IPS DF 6.9 (cell line): Measurements from ENCODE around the gene ITGB6.
"Not testable (repeated sequence)": the region's sequence is repeated elsewhere in the genome, so short reads cannot be mapped to it uniquely, and the experiment has no call there.

Experiments used
- DNase-seq: peaks from one replicate; pipeline ENCODE4 v3.0.0-alpha.2; 2013; ENCODE audit warnings: low read depth, low spot score
- H3K27ac ChIP-seq: one replicate; pipeline ENCODE4 v1.5.1; 2013; ENCODE audit warnings: low read length, control low read depth
- H3K27me3 ChIP-seq: 2 replicates; pipeline ENCODE4 v1.6.1; 2013; ENCODE audit warnings: mild to moderate bottlenecking, low read length; ENCODE audit not compliant: control insufficient read depth, insufficient read depth
- H3K36me3 ChIP-seq: 2 replicates; pipeline ENCODE4 v1.6.1; 2013; ENCODE audit warnings: low read length; ENCODE audit not compliant: control insufficient read depth, insufficient read depth
- H3K4me1 ChIP-seq: 2 replicates; pipeline ENCODE4 v1.6.1; 2013; ENCODE audit warnings: low read length; ENCODE audit not compliant: control insufficient read depth, insufficient read depth
- H3K4me3 ChIP-seq: 2 replicates; pipeline ENCODE4 v1.5.1; 2013; ENCODE audit warnings: mild to moderate bottlenecking, low read length
- H3K9me3 ChIP-seq: 2 replicates; pipeline ENCODE4 v1.6.1; 2013; ENCODE audit warnings: low read length, inconsistent platforms; ENCODE audit not compliant: control insufficient read depth, insufficient read depth
- WGBS: extraction: QIAGEN DNeasy Blood & Tissue Kit; methylation state at CpG from one replicate; pipeline ENCODE4 v1.1.7; 2013; ENCODE audit warnings: mixed read lengths, missing lambda C conversion rate; ENCODE audit not compliant: insufficient read length, insufficient coverage; 5-methylcytosine and 5-hydroxymethylcytosine counted together

The ITGB6 gene

GRCh38 chr2:160157861-160158829 lies 41.9 kb downstream of the ITGB6 start:
- H3K27me3 ChIP-seq, result no peaks in the 10 kb centered on the region
- no peaks in the 10 kb centered on the region for H3K36me3 ChIP-seq
- H3K9me3 ChIP-seq, result no peaks in the 10 kb centered on the region
- DNase-seq, result no peak
- H3K4me3 ChIP-seq, result no peak overlapping the region
- WGBS, result no CpG with 5 or more reads among the region's 13 CpGs
- no peaks in the 10 kb centered on the region for H3K4me1 ChIP-seq
- no peak overlapping the region for H3K27ac ChIP-seq

DNA sequence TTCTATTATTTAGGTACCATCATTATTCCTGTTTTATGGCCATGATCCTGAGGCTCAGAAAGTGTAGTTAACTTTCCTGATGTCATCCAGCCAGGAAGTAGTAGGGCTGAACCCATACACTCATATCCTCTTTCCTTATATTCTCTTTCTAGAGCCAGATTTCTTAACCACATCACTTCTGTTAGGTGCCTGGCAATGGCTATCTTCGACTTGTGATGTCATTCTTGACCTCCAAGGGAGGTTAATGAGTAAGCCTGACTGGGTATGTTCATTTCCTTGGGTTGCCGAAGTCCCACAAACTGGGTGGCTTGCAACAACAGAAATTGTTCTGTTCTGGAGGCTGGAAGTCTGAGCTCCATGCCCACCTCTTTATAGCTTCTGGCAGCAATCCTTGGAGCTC lies 43.4 kb downstream of the ITGB6 start:
- WGBS, result no CpG with 5 or more reads among the region's 2 CpGs
- Histone ChIP-seq H3K9me3 (no peaks in the 10 kb centered on the region), H3K4me1 (no peaks in the 10 kb centered on the region), H3K4me3 (no peak overlapping the region), H3K27ac (no peak overlapping the region), H3K36me3 (no peaks in the 10 kb centered on the region), H3K27me3 (no peaks in the 10 kb centered on the region)
- DNase-seq, result no peak

DNA sequence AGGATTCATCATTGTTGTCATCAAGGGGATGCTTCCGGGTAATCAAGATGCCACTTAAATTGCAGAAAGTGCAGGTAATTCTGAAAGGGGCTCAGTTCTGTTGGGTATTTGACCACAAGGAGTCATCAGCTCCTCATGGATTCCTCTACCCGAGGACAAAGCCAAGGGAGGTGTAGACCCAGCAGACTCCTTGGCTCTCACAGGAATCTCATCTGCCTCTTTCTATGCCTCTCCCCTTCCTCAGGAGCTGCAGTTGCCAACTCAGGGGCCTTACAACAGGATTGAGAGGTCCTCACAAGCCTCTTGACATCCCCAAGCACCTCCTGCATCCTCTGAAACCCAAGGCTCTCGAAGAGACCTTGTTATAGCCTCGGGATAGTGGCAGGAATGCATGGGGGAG lies 44.0 kb downstream of the ITGB6 start:
- H3K4me1 ChIP-seq, result no peaks in the 10 kb centered on the region
- H3K27me3 ChIP-seq, result no peaks in the 10 kb centered on the region
- DNase-seq, result no peak
- no peak overlapping the region for H3K27ac ChIP-seq
- no peaks in the 10 kb centered on the region for H3K36me3 ChIP-seq
- H3K9me3 ChIP-seq, result no peaks in the 10 kb centered on the region
- WGBS, result no CpG with 5 or more reads among the region's 4 CpGs
- no peak overlapping the region for H3K4me3 ChIP-seq

- H3K4me1 ChIP-seq, H3K4me3 ChIP-seq, H3K36me3 ChIP-seq, H3K27ac ChIP-seq, H3K9me3 ChIP-seq, H3K27me3 ChIP-seq, DNase-seq: not testable (repeated sequence)
- WGBS, result no CpG with 5 or more reads among the region's 8 CpGs
Observed at GRCh38 chr2:160148419-160148818, 51.7 kb downstream of the ITGB6 start.

- no peak for DNase-seq
- WGBS, result no CpG with 5 or more reads among the region's 2 CpGs
- Histone ChIP-seq H3K27ac (no peak overlapping the region), H3K27me3 (no peaks in the 10 kb centered on the region), H3K4me3 (no peak overlapping the region), H3K36me3 (no peaks in the 10 kb centered on the region), H3K4me1 (no peaks in the 10 kb centered on the region), H3K9me3 (no peaks in the 10 kb centered on the region)
Observed at GRCh38 chr2:160145471-160145870, 54.6 kb downstream of the ITGB6 start.

DNA sequence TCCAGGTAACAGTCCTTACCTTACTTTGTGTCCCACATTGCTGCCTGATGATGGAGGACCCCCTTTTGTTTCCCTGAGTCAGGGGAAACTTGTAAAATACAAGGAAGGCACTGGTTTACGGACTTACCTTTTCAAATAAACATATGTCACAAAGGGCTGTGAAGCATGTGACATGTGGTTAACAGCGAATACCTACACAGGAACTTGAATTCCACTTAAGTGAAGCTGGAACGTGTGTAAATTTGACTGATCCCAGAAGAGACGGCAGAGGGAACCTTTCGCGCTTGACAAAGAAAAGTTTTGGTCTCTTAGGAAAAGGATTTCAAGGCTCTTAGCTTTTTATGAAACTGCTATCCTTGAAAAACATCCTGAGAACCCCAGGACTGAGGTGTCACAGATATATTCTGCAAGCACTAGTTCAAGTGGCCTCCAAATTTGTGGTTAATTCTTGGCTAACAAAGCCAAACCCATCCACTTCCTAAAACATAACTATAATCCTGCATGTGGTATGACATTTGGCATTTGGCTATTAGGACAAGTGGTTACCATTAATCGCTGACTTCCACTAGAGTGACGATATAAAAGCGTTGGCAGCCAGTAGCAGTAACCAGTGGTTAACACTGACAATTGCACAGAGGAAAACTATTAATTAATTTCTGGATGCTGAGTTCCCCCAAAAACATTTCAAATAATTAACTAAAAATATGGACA lies 55.6 kb downstream of the ITGB6 start:
- H3K36me3 ChIP-seq, result no peaks in the 10 kb centered on the region
- WGBS, result no CpG with 5 or more reads among the region's 9 CpGs

DNA sequence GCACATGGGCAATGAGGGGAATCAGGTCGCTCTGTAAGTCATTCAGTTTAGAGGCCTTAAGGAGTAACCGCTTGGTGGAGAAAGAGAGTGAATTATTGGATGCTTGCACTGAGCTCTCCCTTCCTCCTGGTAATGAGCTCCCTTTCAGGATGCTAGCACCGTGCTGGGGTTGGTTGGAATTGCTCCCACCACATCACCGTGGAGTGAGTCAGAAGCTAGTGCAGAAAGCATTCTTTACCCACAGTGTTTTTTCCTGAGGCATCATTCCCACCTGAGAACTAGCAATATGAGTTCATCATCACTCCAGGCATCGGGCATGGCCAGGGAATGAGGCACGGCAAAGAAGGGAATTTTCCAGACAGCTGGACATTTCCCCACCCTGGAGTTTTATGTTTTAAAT lies 57.6 kb downstream of the ITGB6 start:
- DNase-seq, result no peak
- Histone ChIP-seq H3K36me3 (0 out of 2 replicates have a peak, but pooled peaks cover 1% of the 10 kb centered on the region), H3K4me3 (no peak overlapping the region), H3K27ac (no peak overlapping the region), H3K27me3 (no peaks in the 10 kb centered on the region), H3K4me1 (no peaks in the 10 kb centered on the region), H3K9me3 (no peaks in the 10 kb centered on the region)
- WGBS, result no CpG with 5 or more reads among the region's 6 CpGs

More for the DNA sequence above, 55.6 kb downstream of the ITGB6 start:
- no peaks in the 10 kb centered on the region for H3K27me3 ChIP-seq
- no peak overlapping the region for H3K27ac ChIP-seq
- H3K4me1 ChIP-seq, result no peaks in the 10 kb centered on the region
- DNase-seq, result no peak
- H3K4me3 ChIP-seq, result no peak overlapping the region
- no peaks in the 10 kb centered on the region for H3K9me3 ChIP-seq

- no peak for DNase-seq
- Histone ChIP-seq H3K27me3 (no peaks in the 10 kb centered on the region), H3K36me3 (0 out of 2 replicates have a peak, but pooled peaks cover 2% of the 10 kb centered on the region), H3K4me3 (no peak overlapping the region), H3K27ac (no peak overlapping the region), H3K4me1 (no peaks in the 10 kb centered on the region), H3K9me3 (no peaks in the 10 kb centered on the region)
- WGBS, result no CpG with 5 or more reads among the region's 3 CpGs
Observed at GRCh38 chr2:160141912-160142311, 58.2 kb downstream of the ITGB6 start.

DNA sequence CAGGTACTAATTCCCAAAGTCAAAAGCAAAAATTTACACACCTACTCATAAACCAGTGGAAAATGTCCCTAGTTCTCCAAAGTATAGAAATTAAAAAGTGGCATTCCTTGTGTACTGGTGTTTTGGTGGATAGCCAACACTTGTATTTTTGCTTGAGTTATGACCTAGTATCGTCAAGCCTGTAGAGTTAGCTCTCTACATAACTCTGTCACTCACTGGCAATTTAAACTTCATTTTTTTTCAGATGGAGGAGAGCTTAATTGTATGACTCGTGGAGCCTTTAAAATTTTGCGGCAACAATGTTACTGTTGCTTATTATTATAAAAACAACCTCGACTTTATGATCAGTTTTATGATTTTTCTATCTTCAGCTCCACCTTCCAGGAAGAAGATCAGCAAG lies 58.7 kb downstream of the ITGB6 start:
- no CpG with 5 or more reads among the region's 4 CpGs for WGBS
- H3K36me3 ChIP-seq, result 0 out of 2 replicates have a peak, but pooled peaks cover 2% of the 10 kb centered on the region
- H3K27ac ChIP-seq, result no peak overlapping the region
- no peaks in the 10 kb centered on the region for H3K27me3 ChIP-seq
- no peaks in the 10 kb centered on the region for H3K9me3 ChIP-seq
- H3K4me1 ChIP-seq, result no peaks in the 10 kb centered on the region
- no peak overlapping the region for H3K4me3 ChIP-seq
- DNase-seq, result no peak

GRCh38 chr2:160140471-160140870 lies 59.6 kb downstream of the ITGB6 start:
- no peaks in the 10 kb centered on the region for H3K9me3 ChIP-seq
- H3K4me3 ChIP-seq, result no peak overlapping the region
- no peaks in the 10 kb centered on the region for H3K4me1 ChIP-seq
- no peak for DNase-seq
- WGBS, result no CpG with 5 or more reads among the region's 4 CpGs
- H3K27me3 ChIP-seq, result no peaks in the 10 kb centered on the region
- no peak overlapping the region for H3K27ac ChIP-seq
- 0 out of 2 replicates have a peak, but pooled peaks cover 2% of the 10 kb centered on the region for H3K36me3 ChIP-seq
